Calu3 (cell line): ENCODE results near the gene TMEM44. TPM values are rescaled to one million over a fixed set of nuclear protein-coding genes. Genes with fewer than 3 reads are reported as not detected.

Source experiments
- BruUV-seq: library from RNA; stranded (reverse); fragments of 400-500 nt; replicated peaks from 2 replicates; lab custom pipeline; 2021; lab: Mats Ljungman, UMichigan
- CTCF ChIA-PET: fragments of 300-600 bp; sonication (Branson Sonifier 250); formaldehyde crosslinking; loops from one replicate; lab custom pipeline; 2022; ENCODE audit warnings: antibody characterized with exemption; lab: Charles Lee
- DNase-seq: peaks from one replicate; pipeline ENCODE4 v3.0.0; 2022
- H3K27ac Mint-ChIP-seq: one replicate; pipeline ENCODE4 v1.8.0; 2022; ENCODE audit warnings: mixed read lengths; ENCODE audit not compliant: unreplicated experiment
- H3K27me3 Mint-ChIP-seq: one replicate; pipeline ENCODE4 v1.8.0; 2022; ENCODE audit warnings: mixed read lengths; ENCODE audit not compliant: unreplicated experiment
- H3K36me3 Mint-ChIP-seq: one replicate; pipeline ENCODE4 v1.8.0; 2022; ENCODE audit warnings: mild to moderate bottlenecking, moderate library complexity, mixed read lengths; ENCODE audit not compliant: insufficient read depth, unreplicated experiment
- H3K4me1 Mint-ChIP-seq: one replicate; pipeline ENCODE4 v1.8.0; 2022; ENCODE audit warnings: mild to moderate bottlenecking, low read depth, mixed read lengths; ENCODE audit not compliant: unreplicated experiment
- H3K4me3 Mint-ChIP-seq: one replicate; pipeline ENCODE4 v1.8.0; 2022; ENCODE audit warnings: mild to moderate bottlenecking, low read depth, moderate library complexity, mixed read lengths; ENCODE audit not compliant: unreplicated experiment
- H3K9me3 Mint-ChIP-seq: one replicate; pipeline ENCODE4 v1.8.0; 2022; ENCODE audit warnings: low read depth, mixed read lengths; ENCODE audit not compliant: unreplicated experiment
- intact Hi-C: fragments of 100-400 bp; cut with micrococcal nuclease; formaldehyde crosslinking; loops from one replicate; pipeline ENCODE4 v1.10.0; 2022; ENCODE audit not compliant: unreplicated experiment
- total RNA-seq: library from RNA; stranded (reverse); gene quantifications from 2 replicates; pipeline ENCODE4 v1.2.3, GENCODE V29; 2022
- TF ChIP-seq, protein P1 (sequence below): fragments of 200-600 bp; IDR thresholded peaks from one replicate; pipeline ENCODE4 v1.8.0; 2022; ENCODE audit warnings: antibody characterized with exemption; ENCODE audit not compliant: unreplicated experiment

TMEM44 gene
- total RNA-seq, 1 experiment from 2014 or later, result 52.6 TPM

DNA sequence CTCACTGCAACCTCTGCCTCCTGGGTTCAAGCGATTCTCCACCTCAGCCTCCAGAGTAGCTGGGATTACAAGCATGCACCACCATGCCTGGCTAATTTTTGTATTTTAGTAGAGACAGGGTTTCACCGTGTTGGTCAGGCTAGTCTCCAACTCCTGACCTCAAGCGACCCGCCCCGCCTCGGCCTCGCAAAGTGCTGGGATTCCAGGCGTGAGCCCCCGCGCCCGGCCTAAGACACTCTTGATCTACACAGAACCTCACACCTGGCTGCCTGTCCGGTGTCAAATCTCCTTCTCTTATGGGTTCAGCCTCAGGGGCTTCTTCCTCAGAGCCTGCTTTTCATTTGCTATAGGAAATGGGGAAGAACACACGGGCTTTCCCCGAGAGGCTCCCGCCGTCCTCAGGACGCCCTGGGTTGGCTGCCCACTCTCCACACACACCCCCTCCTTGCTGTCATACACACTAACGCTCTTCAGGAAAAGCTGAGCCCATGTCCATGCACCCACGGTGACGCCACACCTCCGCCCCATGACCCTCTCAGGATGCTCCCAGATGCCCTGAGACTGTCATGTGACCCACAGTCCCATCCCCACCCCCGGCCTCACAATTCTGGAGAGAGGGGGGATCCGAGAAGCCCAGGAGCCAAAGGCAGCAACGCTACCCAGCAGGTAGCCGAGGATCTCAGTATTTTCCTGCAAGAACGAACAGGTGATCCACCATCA, 10.4 kb downstream of the TMEM44 start:
- Mint-ChIP-seq H3K27ac (no peak overlapping the region), H3K4me1 (no peaks in the 10 kb centered on the region), H3K27me3 (no peaks in the 10 kb centered on the region), H3K9me3 (no peaks in the 10 kb centered on the region), H3K36me3 (peaks cover 25% of the 10 kb centered on the region), H3K4me3 (no peak overlapping the region)
- intact Hi-C loops, result no loop called here
- no TSS peak for BruUV-seq
- CTCF ChIA-PET, result interaction anchor here (0.7 kb wide), 1 partner anchor 120 kb away, joined by 3 read pairs; no protein-coding TSS in a partner anchor
- DNase-seq, result no peak
- TF ChIP-seq, protein P1, sequence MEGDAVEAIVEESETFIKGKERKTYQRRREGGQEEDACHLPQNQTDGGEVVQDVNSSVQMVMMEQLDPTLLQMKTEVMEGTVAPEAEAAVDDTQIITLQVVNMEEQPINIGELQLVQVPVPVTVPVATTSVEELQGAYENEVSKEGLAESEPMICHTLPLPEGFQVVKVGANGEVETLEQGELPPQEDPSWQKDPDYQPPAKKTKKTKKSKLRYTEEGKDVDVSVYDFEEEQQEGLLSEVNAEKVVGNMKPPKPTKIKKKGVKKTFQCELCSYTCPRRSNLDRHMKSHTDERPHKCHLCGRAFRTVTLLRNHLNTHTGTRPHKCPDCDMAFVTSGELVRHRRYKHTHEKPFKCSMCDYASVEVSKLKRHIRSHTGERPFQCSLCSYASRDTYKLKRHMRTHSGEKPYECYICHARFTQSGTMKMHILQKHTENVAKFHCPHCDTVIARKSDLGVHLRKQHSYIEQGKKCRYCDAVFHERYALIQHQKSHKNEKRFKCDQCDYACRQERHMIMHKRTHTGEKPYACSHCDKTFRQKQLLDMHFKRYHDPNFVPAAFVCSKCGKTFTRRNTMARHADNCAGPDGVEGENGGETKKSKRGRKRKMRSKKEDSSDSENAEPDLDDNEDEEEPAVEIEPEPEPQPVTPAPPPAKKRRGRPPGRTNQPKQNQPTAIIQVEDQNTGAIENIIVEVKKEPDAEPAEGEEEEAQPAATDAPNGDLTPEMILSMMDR, result no peak

DNA sequence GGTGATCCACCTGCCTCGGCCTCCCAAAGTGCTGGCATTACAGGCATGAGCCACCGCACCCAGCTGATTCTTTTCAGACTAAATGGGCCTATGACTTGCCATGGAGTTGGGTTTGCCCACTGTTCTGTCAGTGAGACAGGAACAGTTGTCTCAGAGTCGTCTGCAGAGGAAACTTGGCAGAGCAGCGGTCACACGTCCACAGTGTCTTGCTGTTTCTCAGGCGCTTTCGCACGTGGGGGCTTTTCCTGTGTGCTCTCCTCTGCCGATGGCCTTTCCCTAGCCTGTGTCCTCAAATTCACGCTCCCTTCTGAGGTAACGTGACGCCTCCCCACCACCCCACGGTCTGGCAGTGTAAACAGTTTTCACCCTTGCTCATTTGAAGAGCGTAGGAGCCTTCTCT, 11.3 kb downstream of the TMEM44 start:
- no TSS peak for BruUV-seq
- no peaks in the 10 kb centered on the region for H3K9me3 Mint-ChIP-seq
- TF ChIP-seq, protein P1, result no peak
- no peak overlapping the region for H3K27ac Mint-ChIP-seq
- H3K27me3 Mint-ChIP-seq, result no peaks in the 10 kb centered on the region
- no peak for DNase-seq
- intact Hi-C loops, result no loop called here
- CTCF ChIA-PET, result interaction anchor here (0.7 kb wide), 1 partner anchor 121 kb away, joined by 3 read pairs; no protein-coding TSS in a partner anchor
- no peak overlapping the region for H3K4me3 Mint-ChIP-seq
- H3K4me1 Mint-ChIP-seq, result no peaks in the 10 kb centered on the region
- peaks cover 28% of the 10 kb centered on the region for H3K36me3 Mint-ChIP-seq

DNA sequence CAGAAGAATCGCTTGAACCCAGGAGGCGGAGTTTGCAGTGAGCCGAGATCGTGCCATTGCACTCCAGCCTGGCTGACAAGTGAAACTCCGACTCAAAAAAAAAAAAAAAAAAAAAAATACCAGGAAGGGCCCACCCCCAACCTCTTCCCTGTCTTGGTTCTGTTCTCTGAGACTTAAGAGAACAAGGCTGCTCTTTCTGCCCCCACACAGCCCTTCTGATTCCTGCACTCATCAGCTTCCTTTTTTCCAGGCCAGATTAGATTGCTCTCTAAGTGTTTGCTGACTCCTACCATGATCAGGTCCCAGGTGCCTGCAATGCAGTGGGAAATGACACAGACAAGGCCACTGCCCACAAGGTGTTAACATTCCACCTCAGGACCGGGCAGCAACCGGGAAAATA, 13.0 kb downstream of the TMEM44 start:
- Mint-ChIP-seq H3K9me3 (no peaks in the 10 kb centered on the region), H3K27ac (no peak overlapping the region), H3K4me3 (no peak overlapping the region), H3K4me1 (no peaks in the 10 kb centered on the region), H3K27me3 (no peaks in the 10 kb centered on the region), H3K36me3 (peaks cover 16% of the 10 kb centered on the region)
- intact Hi-C loops, result no loop called here
- CTCF ChIA-PET, result no interaction called here
- no peak for DNase-seq
- TF ChIP-seq, protein P1, result no peak
- BruUV-seq, result no TSS peak

DNA sequence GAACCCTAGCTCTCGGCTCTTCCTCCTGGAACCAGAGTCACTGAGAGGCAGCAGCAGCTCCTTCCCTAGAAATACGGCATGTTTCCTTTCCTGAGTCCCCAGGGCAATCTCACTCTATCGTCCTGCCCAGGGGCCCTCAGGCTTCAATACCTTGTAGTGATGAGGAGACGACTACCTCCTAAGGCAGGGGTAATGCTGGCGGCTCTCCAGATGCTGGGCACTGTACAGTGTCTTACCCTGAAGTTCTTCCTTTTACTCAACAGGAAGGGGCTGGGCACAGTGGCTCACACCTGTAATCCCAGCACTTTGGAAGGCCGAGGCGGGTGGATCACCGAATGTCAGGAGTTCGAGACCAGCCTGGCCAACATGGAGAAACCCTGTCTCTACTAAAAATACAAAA, 13.5 kb downstream of the TMEM44 start:
- TF ChIP-seq, protein P1, result no peak
- Mint-ChIP-seq H3K4me3 (no peak overlapping the region), H3K4me1 (no peaks in the 10 kb centered on the region), H3K36me3 (peaks cover 11% of the 10 kb centered on the region), H3K9me3 (no peaks in the 10 kb centered on the region), H3K27ac (no peak overlapping the region), H3K27me3 (no peaks in the 10 kb centered on the region)
- CTCF ChIA-PET, result no interaction called here
- BruUV-seq, result no TSS peak
- no peak for DNase-seq
- intact Hi-C loops, result no loop called here
